Dedifferentiated amniotic fluid mesenchymal stem cell (primary cell): ENCODE measurements around the gene TNFRSF1B.

Experiments used
- DNase-seq: peaks from one replicate; pipeline ENCODE4 v3.0.0-alpha.2; 2016; ENCODE audit errors: extremely low spot score

TNFRSF1B gene

GRCh38 chr1:12176298-12177118 lies 9.7 kb downstream of the TNFRSF1B start:
- no peak for DNase-seq

GRCh38 chr1:12177156-12177998 lies 10.6 kb downstream of the TNFRSF1B start:
- no peak for DNase-seq

GRCh38 chr1:12177999-12178441 lies 11.2 kb downstream of the TNFRSF1B start:
- peak; percentile 52 for DNase-seq

- DNase-seq = no peak
These were observed 11.7 kb downstream of the TNFRSF1B start for GRCh38 chr1:12178511-12178910.

GRCh38 chr1:12179111-12179519 lies 12.3 kb downstream of the TNFRSF1B start:
- DNase-seq = no peak

- no peak for DNase-seq
These were observed 12.9 kb downstream of the TNFRSF1B start for GRCh38 chr1:12179676-12180075.

- no peak for DNase-seq
These were observed 13.5 kb downstream of the TNFRSF1B start for GRCh38 chr1:12180315-12180714.

GRCh38 chr1:12180903-12181302 lies 14.1 kb downstream of the TNFRSF1B start:
- no peak for DNase-seq

- no peak for DNase-seq
These were observed 14.8 kb downstream of the TNFRSF1B start for GRCh38 chr1:12181568-12181967.

- DNase-seq = no peak
These were observed 15.7 kb downstream of the TNFRSF1B start for GRCh38 chr1:12182410-12182984.

GRCh38 chr1:12183095-12183794 lies 16.5 kb downstream of the TNFRSF1B start:
- no peak for DNase-seq

- DNase-seq = peak; percentile 31
These were observed 17.4 kb downstream of the TNFRSF1B start for GRCh38 chr1:12184008-12184681.

GRCh38 chr1:12185036-12185917 lies 18.5 kb downstream of the TNFRSF1B start:
- DNase-seq = no peak

- DNase-seq = no peak
These were observed 19.3 kb downstream of the TNFRSF1B start for GRCh38 chr1:12185918-12186678.

GRCh38 chr1:12186679-12186985 lies 19.8 kb downstream of the TNFRSF1B start:
- no peak for DNase-seq

GRCh38 chr1:12188115-12188514 lies 21.3 kb downstream of the TNFRSF1B start:
- DNase-seq = no peak

GRCh38 chr1:12188657-12189327 lies 22.0 kb downstream of the TNFRSF1B start:
- DNase-seq = no peak

- DNase-seq = no peak
These were observed 22.5 kb downstream of the TNFRSF1B start for GRCh38 chr1:12189328-12189682.
